Measurements from ENCODE around the gene PHAX. TPM values are rescaled to one million over a fixed set of nuclear protein-coding genes. Genes with fewer than 3 reads are reported as not detected.

The PHAX gene
- polyA plus RNA-seq, 3 donors = 4.8 to 37.6 (median 19.3) TPM

- H3K9me3 ChIP-seq (replicated peaks in 1 of 2; ENCODE audit: control insufficient read depth in 1 of 2, insufficient read depth in 1 of 2, low read length in 2 of 2) = no peaks in the 10 kb centered on the region
- Mint-ChIP-seq H3K27me3 (ENCODE audit: low read depth in 3 of 3) (peaks cover 0 to 1% (median 0%) of the 10 kb centered on the region in 3 donors), H3K4me3 (no peak overlapping the region), H3K9me3 (peaks cover 0 to 3% (median 0%) of the 10 kb centered on the region in 7 donors), H3K4me1 (no peaks in the 10 kb centered on the region), H3K36me3 (no peaks in the 10 kb centered on the region), H3K27ac (no peak overlapping the region)
- H3K27ac ChIP-seq (ENCODE audit: low read depth in 1 of 2, low read length in 2 of 2) = no peak overlapping the region
- no peak overlapping the region for H2AFZ ChIP-seq (ENCODE audit: insufficient read depth, low read depth, low read length, poor library complexity, severe bottlenecking)
- H3K4me1 ChIP-seq (ENCODE audit: control insufficient read depth in 1 of 2, insufficient read depth in 2 of 2, low read length in 2 of 2) = no peaks in the 10 kb centered on the region
- DNase-seq = no peak
- no peak overlapping the region for H3K9ac ChIP-seq (ENCODE audit: insufficient read depth, low read length, poor library complexity, severe bottlenecking)
- H3K27me3 ChIP-seq (ENCODE audit: control insufficient read depth in 2 of 2, insufficient read depth in 2 of 2, low read length in 2 of 2) = no peaks in the 10 kb centered on the region
- TF ChIP-seq CTCF (IDR thresholded peaks at IDR 0.05) = no peak
- H3K36me3 ChIP-seq (replicated peaks in 1 of 2; ENCODE audit: control insufficient read depth in 1 of 2, insufficient read depth in 2 of 2, low read length in 2 of 2) = no peaks in the 10 kb centered on the region
- no peaks in the 10 kb centered on the region for H3K79me2 ChIP-seq (ENCODE audit: insufficient read depth, low read length)
- no peaks in the 10 kb centered on the region for H4K20me1 ChIP-seq (ENCODE audit: insufficient read depth, low read length)
- 100% methylated on average over 1 of the region's 3 CpGs for WGBS (ENCODE audit: insufficient coverage)
- intact Hi-C loops (cut with micrococcal nuclease) = no loop called here
- no peak overlapping the region for H3K4me3 ChIP-seq (replicated peaks in 1 of 3; ENCODE audit: low read depth in 2 of 3, low read length in 3 of 3)
- H3K4me2 ChIP-seq (replicated peaks; ENCODE audit: extremely low read depth, low read length, poor library complexity, severe bottlenecking) = no peak overlapping the region
Observed at GRCh38 chr5:126583761-126584160, 17.0 kb upstream of the PHAX start.

GRCh38 chr5:126587551-126588390, 13.0 kb upstream of the PHAX start:
- intact Hi-C loops (cut with micrococcal nuclease) = no loop called here
- Histone ChIP-seq H3K36me3 (replicated peaks in 1 of 2; ENCODE audit: control insufficient read depth in 1 of 2, insufficient read depth in 2 of 2, low read length in 2 of 2) (no peaks in the 10 kb centered on the region), H3K4me2 (replicated peaks; ENCODE audit: extremely low read depth, low read length, poor library complexity, severe bottlenecking) (no peak overlapping the region), H4K20me1 (ENCODE audit: insufficient read depth, low read length) (no peaks in the 10 kb centered on the region), H3K4me3 (replicated peaks in 1 of 3; ENCODE audit: low read depth in 2 of 3, low read length in 3 of 3) (no peak overlapping the region), H3K4me1 (ENCODE audit: control insufficient read depth in 1 of 2, insufficient read depth in 2 of 2, low read length in 2 of 2) (no peaks in the 10 kb centered on the region), H3K27ac (ENCODE audit: low read depth in 1 of 2, low read length in 2 of 2) (no peak overlapping the region), H3K9ac (ENCODE audit: insufficient read depth, low read length, poor library complexity, severe bottlenecking) (no peak overlapping the region), H3K27me3 (ENCODE audit: control insufficient read depth in 2 of 2, insufficient read depth in 2 of 2, low read length in 2 of 2) (no peaks in the 10 kb centered on the region), H3K9me3 (replicated peaks in 1 of 2; ENCODE audit: control insufficient read depth in 1 of 2, insufficient read depth in 1 of 2, low read length in 2 of 2) (no peaks in the 10 kb centered on the region), H2AFZ (ENCODE audit: insufficient read depth, low read depth, low read length, poor library complexity, severe bottlenecking) (no peak overlapping the region), H3K79me2 (ENCODE audit: insufficient read depth, low read length) (no peaks in the 10 kb centered on the region)
- DNase-seq = no peak
- Mint-ChIP-seq H3K36me3 (no peaks in the 10 kb centered on the region), H3K9me3 (peaks cover 0 to 12% (median 0%) of the 10 kb centered on the region in 7 donors), H3K4me1 (no peaks in the 10 kb centered on the region), H3K27me3 (ENCODE audit: low read depth in 3 of 3) (peaks cover 0 to 3% (median 0%) of the 10 kb centered on the region in 3 donors), H3K4me3 (no peak overlapping the region), H3K27ac (peak overlapping the region in 1 of 7 donors; percentile 63)
- no peak for TF ChIP-seq CTCF (IDR thresholded peaks at IDR 0.05)
- WGBS (ENCODE audit: insufficient coverage) = 60% methylated on average over 1 of the region's 9 CpGs
